D721Med (cell line): ENCODE data around the gene MOBP.
"Not testable (repeated sequence)": the region's sequence is repeated elsewhere in the genome, so short reads cannot be mapped to it uniquely, and the experiment has no call there.

ENCODE experiments used
- DNase-seq: peaks from one replicate; pipeline ENCODE4 v3.0.0; 2011; ENCODE audit warnings: low spot score; ENCODE audit not compliant: insufficient read length
- FAIRE-seq: peaks from 2 replicates; lab custom pipeline; 2011; peaks lifted over from hg19 to GRCh38; lab: Jason Lieb, UNC
- CTCF ChIP-seq: IDR thresholded peaks from 2 replicates; pipeline ENCODE4 v1.5.1; 2012; ENCODE audit warnings: mild to moderate bottlenecking, control low read depth; ENCODE audit not compliant: insufficient read depth; ENCODE audit errors: missing control alignments

MOBP gene

DNA sequence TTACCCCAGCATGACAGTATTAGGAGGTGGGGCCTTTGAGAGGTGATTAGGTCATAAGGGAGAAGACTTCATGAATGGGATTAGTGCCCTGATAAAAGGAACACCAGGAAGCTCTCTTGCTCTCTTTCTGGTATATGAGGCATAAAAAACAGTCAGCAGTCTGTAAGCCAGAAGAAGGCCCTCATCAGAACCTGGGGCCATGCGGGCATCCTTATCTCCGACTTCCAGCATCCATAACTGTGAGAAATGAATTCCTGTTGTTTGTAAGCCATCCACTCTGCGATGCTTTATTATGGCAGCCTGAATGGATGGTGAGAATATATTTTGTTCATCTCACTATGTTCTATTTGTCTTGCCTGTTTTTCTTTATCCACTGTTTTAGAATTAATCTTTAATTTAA is 17.7 kb upstream of the MOBP start:
- TF ChIP-seq CTCF: no peak
- FAIRE-seq: no peak
- DNase-seq: no peak

GRCh38 chr3:39453134-39453533 is 14.3 kb upstream of the MOBP start:
- TF ChIP-seq CTCF: no peak
- DNase-seq (no peak), FAIRE-seq (peak; percentile 32)

DNA sequence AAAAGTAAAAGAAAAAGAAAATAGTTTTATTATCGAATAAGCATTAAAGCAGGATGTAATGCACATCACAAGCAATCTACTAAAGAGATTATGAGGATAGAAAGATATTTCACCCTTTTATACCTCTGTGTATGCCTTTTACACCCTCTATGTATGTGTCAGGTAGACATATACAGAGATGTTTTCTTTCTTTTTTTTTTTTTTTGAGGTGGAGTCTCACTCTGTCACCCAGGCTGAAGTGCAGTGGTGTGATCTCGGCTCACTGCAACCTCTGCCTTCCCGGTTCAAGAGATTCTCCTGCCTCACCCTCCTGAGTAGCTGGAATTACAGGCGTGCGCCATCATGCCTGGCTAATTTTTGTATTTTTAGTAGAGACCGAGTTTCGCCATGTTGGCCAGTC is 13.6 kb upstream of the MOBP start:
- not testable (repeated sequence) for FAIRE-seq, DNase-seq

DNA sequence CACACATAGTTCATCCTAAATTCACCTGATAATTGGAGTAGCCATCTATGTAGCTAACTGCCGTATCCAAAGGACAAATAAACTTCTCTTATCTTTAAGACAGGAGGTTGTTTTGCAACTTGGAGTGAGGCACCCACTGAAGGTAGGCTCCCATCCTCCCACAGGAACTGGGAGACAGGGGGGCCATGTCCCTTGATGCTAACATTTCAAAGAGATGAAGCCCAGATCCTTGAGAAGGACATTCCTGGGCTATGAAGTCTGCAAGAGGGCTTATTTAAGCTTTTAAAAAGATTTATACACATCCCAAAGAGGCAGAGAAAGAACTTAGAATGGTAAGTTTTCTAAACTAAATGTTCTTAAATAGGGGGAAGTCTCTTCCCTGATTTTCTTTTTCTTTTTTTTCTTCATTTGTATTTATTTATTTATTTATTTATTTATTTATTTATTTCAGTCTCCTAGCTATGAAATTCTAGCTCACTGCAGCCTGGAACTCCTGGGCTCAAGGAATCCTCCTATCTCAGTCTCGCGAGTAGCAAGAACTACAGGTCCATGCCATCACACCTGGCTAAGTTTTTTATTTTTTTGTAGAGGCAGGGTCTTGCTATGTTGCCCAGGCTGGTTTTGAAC is 12.8 kb upstream of the MOBP start:
- FAIRE-seq (no peak), DNase-seq (no peak)
- no peak for TF ChIP-seq CTCF

- no peak for FAIRE-seq
- DNase-seq: no peak
- no peak for TF ChIP-seq CTCF
These were observed 11.3 kb upstream of the MOBP start for GRCh38 chr3:39456159-39456558.

DNA sequence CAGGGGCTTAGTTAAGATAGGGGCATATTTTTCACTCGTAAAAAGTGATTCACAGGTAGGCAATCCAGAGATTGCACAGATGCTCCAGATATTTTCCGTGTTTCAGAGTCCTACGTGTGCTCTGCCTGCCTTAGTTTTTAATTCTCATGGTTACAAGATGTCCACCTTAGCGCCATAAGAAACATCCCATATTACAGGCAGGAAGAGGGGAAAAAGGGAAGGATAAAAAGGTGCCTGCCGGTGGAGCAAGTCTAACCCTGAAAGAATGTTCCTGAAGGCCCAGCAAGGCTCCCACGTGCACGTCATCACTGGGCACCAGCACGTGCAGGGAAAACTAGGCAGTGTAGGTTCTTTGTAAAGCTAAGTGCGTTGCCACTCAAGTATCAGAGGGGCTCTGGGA is 10.1 kb upstream of the MOBP start:
- FAIRE-seq (no peak), DNase-seq (no peak)
- TF ChIP-seq CTCF: no peak

- DNase-seq, FAIRE-seq: not testable (repeated sequence)
These were observed 8.9 kb upstream of the MOBP start for GRCh38 chr3:39458579-39458978.

GRCh38 chr3:39460677-39461076 is 6.8 kb upstream of the MOBP start:
- no peak for TF ChIP-seq CTCF
- FAIRE-seq: no peak

More at GRCh38 chr3:39460677-39461076, 6.8 kb upstream of the MOBP start:
- no peak for DNase-seq
